SK-N-SH (cell line): ENCODE measurements around the gene RANBP10. TPM values are rescaled to one million over a fixed set of nuclear protein-coding genes. Genes with fewer than 3 reads are reported as not detected.

Experiments used
- CTCF ChIA-PET: fragments of 300-600, 350-600 bp; formaldehyde crosslinking; extraction: SDS; loops from one replicate; lab custom pipeline; 2021; lab: Yijun Ruan, JAX
- POLR2A ChIA-PET: fragments of 350-600 bp; sonication (Branson Sonifier 250); formaldehyde crosslinking; extraction: SDS; loops from one replicate; lab custom pipeline; 2020; ENCODE audit warnings: antibody characterized with exemption, inconsistent platforms; lab: Yijun Ruan, JAX
- DNase-seq: peaks from one replicate; pipeline ENCODE4 v3.0.0; 2012
- H2AFZ ChIP-seq: fragments of 200-600 bp; sonication (generic); 2 replicates; pipeline ENCODE4 v1.8.1; 2016; ENCODE audit warnings: antibody characterized with exemption, mild to moderate bottlenecking, low read depth
- H3F3A ChIP-seq: fragments of 200-600 bp; sonication (generic); replicated peaks from 2 replicates; pipeline ENCODE3; 2016; ENCODE audit warnings: antibody characterized with exemption, mild to moderate bottlenecking; ENCODE audit not compliant: insufficient read depth
- H3K27ac ChIP-seq, 2 experiments: fragments of 200-500 bp in 1 of 2; fragments of 200-600 bp in 1 of 2; sonication (Bioruptor generic) in 1 of 2; sonication (generic), shearing (Covaris generic) in 1 of 2; 2 replicates each; pipeline versions ENCODE4 v1.5.1 to v1.6.1; 2014 to 2016; ENCODE audit warnings: low read depth in 2 of 2, inconsistent platforms in 1 of 2, low read length in 1 of 2, mild to moderate bottlenecking in 1 of 2, mixed read lengths in 1 of 2
- H3K27me3 ChIP-seq: fragments of 200-600 bp; sonication (generic), shearing (Covaris generic); 2 replicates; pipeline ENCODE4 v1.6.1; 2016; ENCODE audit warnings: mixed run types; ENCODE audit not compliant: insufficient read depth
- H3K36me3 ChIP-seq, 2 experiments: fragments of 200-500 bp in 1 of 2; fragments of 200-600 bp in 1 of 2; sonication (Bioruptor generic) in 1 of 2; sonication (generic) in 1 of 2; replicated peaks in 1 of 2; 2 replicates each; pipeline versions ENCODE3 to v1.5.1; 2014 to 2016; ENCODE audit warnings: low read length in 1 of 2, mild to moderate bottlenecking in 1 of 2; ENCODE audit not compliant: insufficient read depth in 2 of 2, control insufficient read depth in 1 of 2
- H3K4me1 ChIP-seq, 2 experiments: fragments of 200-500 bp in 1 of 2; fragments of 200-600 bp in 1 of 2; sonication (Bioruptor generic) in 1 of 2; sonication (generic), shearing (Covaris generic) in 1 of 2; 2 replicates each; pipeline versions ENCODE4 v1.5.1 to v1.6.1; 2014 to 2016; ENCODE audit warnings: low read depth in 1 of 2, low read length in 1 of 2, mixed run types in 1 of 2; ENCODE audit not compliant: insufficient read depth in 2 of 2, control insufficient read depth in 1 of 2
- H3K4me2 ChIP-seq: fragments of 200-600 bp; sonication (generic), shearing (Covaris generic); 2 replicates; pipeline ENCODE4 v1.6.1; 2017; ENCODE audit warnings: mixed run types
- H3K4me3 ChIP-seq, 2 experiments: fragments of 200-500 bp in 1 of 2; fragments of 200-600 bp in 1 of 2; sonication (Bioruptor generic) in 1 of 2; sonication (generic), shearing (Covaris generic) in 1 of 2; 2 replicates each; pipeline versions ENCODE4 v1.5.1 to v1.8.1; 2014 to 2016; ENCODE audit warnings: low read depth in 2 of 2, inconsistent platforms in 1 of 2, low read length in 1 of 2, mild to moderate bottlenecking in 1 of 2, mixed read lengths in 1 of 2, moderate library complexity in 1 of 2
- H3K79me2 ChIP-seq: fragments of 200-600 bp; sonication (generic); 2 replicates; pipeline ENCODE4 v1.8.1; 2017; ENCODE audit warnings: mild to moderate bottlenecking; ENCODE audit not compliant: insufficient read depth
- H3K9ac ChIP-seq: fragments of 200-600 bp; sonication (generic); 2 replicates; pipeline ENCODE4 v1.6.1; 2017; ENCODE audit warnings: mixed run types
- H3K9me2 ChIP-seq: fragments of 200-600 bp; sonication (generic); 2 replicates; pipeline ENCODE4 v1.6.1; 2017; ENCODE audit warnings: mixed run types
- H3K9me3 ChIP-seq: fragments of 200-600 bp; sonication (generic); 2 replicates; pipeline ENCODE4 v1.6.1; 2017; ENCODE audit warnings: mixed run types, mild to moderate bottlenecking, moderate library complexity
- H4K20me1 ChIP-seq: fragments of 200-600 bp; sonication (generic); 2 replicates; pipeline ENCODE4 v1.6.1; 2017; ENCODE audit warnings: mild to moderate bottlenecking, mixed run types; ENCODE audit not compliant: insufficient read depth
- ELF1 ChIP-seq: IDR thresholded peaks from 2 replicates; pipeline ENCODE4 v1.4.0; 2012
- EZH2phosphoT487 ChIP-seq: fragments of 200-600 bp; sonication (generic); IDR thresholded peaks from 2 replicates; pipeline ENCODE4 v1.6.1; 2017; ENCODE audit warnings: low read depth, mixed run types, mild to moderate bottlenecking, antibody characterized with exemption, moderate library complexity, borderline replicate concordance
- FOXJ3 ChIP-seq: sonication (generic); formaldehyde crosslinking; IDR thresholded peaks from 2 replicates; pipeline ENCODE4 v1.5.1; 2020; ENCODE audit warnings: mild to moderate bottlenecking, missing genetic modification reagents
- FOXM1 ChIP-seq: IDR thresholded peaks from 2 replicates; pipeline ENCODE4 v1.4.0; 2012; ENCODE audit warnings: low read depth, mild to moderate bottlenecking
- MEF2A ChIP-seq: IDR thresholded peaks from 2 replicates; pipeline ENCODE4 v1.4.0; 2012; ENCODE audit warnings: low read depth, borderline replicate concordance
- MXI1 ChIP-seq: IDR thresholded peaks from 2 replicates; pipeline ENCODE4 v1.6.1; 2012; ENCODE audit warnings: mild to moderate bottlenecking, low read depth, low read length, improper control_type of control experiment
- NFIC ChIP-seq: IDR thresholded peaks from 2 replicates; pipeline ENCODE4 v1.4.0; 2012; ENCODE audit warnings: borderline replicate concordance
- RAD21 ChIP-seq: IDR thresholded peaks from 2 replicates; pipeline ENCODE4 v1.6.1; 2012; ENCODE audit warnings: mild to moderate bottlenecking, low read length
- RFX5 ChIP-seq: IDR thresholded peaks from 2 replicates; pipeline ENCODE4 v1.6.1; 2012; ENCODE audit warnings: mild to moderate bottlenecking, improper control_type of control experiment, low read length
- SIN3A ChIP-seq: IDR thresholded peaks from 2 replicates; pipeline ENCODE4 v1.6.1; 2012; ENCODE audit warnings: low read depth, mild to moderate bottlenecking, low read length, moderate library complexity, borderline replicate concordance
- SMC3 ChIP-seq: IDR thresholded peaks from 2 replicates; pipeline ENCODE4 v1.6.1; 2012; ENCODE audit warnings: low read depth, low read length, improper control_type of control experiment
- TAF1 ChIP-seq: IDR thresholded peaks from 2 replicates; pipeline ENCODE4 v1.6.1; 2012; ENCODE audit warnings: low read depth, mild to moderate bottlenecking, low read length, moderate library complexity, borderline replicate concordance
- TCF12 ChIP-seq: IDR thresholded peaks from 2 replicates; pipeline ENCODE4 v1.4.0; 2012
- TEAD4 ChIP-seq: IDR thresholded peaks from 2 replicates; pipeline ENCODE4 v1.4.0; 2012; ENCODE audit warnings: mild to moderate bottlenecking, borderline replicate concordance; ENCODE audit not compliant: insufficient read depth
- WGBS: methylation state at CpG from one replicate; pipeline ENCODE4 v1.1.6; 2017; ENCODE audit warnings: low lambda C conversion rate; 5-methylcytosine and 5-hydroxymethylcytosine counted together
- polyA plus RNA-seq, 3 experiments: library from polyadenylated mRNA; depleted of rRNA; stranded (reverse); fragments of >200 nt; gene quantifications; 2 replicates each; pipeline ENCODE4 v1.2.3, GENCODE V29; 2012
- TF ChIP-seq, protein P1 (sequence below): fragments of 150-350 bp; IDR thresholded peaks from 2 replicates; pipeline ENCODE4 v1.6.1; 2016; ENCODE audit warnings: mild to moderate bottlenecking, low read depth, low read length

The RANBP10 gene
- polyA plus RNA-seq, 1 of the 3 experiments (the other 2 are of a cell fraction), result 12.1 TPM

DNA sequence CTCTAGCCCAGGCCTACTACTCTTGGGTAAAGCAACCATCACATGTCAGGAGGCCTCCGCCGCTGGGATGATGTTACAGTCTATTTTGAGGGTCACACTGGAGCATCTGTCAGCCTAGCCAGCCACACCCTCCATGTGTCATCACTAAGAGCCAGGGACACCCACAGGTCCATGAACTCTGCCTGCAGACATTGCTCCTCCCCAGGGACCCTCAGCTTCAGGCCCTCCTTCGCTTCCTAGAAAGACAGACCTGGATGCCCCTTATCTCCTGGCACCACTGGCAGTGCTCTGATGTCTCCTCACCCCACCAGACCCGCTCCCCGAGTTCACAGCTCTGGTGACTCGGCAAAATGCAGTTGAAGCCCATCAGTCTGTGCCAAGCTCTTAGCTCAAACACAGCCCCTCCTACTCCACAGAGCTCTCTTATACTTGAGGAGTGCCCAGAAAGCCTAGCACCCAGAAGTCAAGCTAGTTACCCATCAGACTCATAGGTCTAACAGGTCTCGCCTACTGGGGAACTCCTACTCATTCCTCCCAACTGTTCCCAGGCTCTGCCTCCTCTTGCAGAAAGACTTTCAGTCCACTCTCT lies 5.9 kb downstream of the RANBP10 start:
- H3K4me1 ChIP-seq, result peaks cover 6 to 8% of the 10 kb centered on the region in 2 experiments; a peak in 1 of 4 replicates
- CTCF ChIA-PET, result interaction anchor here (0.6 to 6.3 kb wide), 5 partner anchors 13 to 156 kb away, joined by 3 to 42 read pairs (median 3); partner anchors contain the start of genes CARMIL2 and NRN1L
- H4K20me1 ChIP-seq, result no peaks in the 10 kb centered on the region; the same call in 1 of the 2 replicates
- peaks cover 78% of the 10 kb centered on the region for H3K79me2 ChIP-seq
- H3K9me3 ChIP-seq, result no peaks in the 10 kb centered on the region
- H3F3A ChIP-seq, result no peaks in the 10 kb centered on the region
- H3K4me3 ChIP-seq, result no peak overlapping the region
- TF ChIP-seq RFX5 (no peak), NFIC (no peak), SIN3A (no peak), RAD21 (no peak), FOXM1 (no peak), TAF1 (no peak)
- H3K36me3 ChIP-seq, result peaks cover 8% of the 10 kb centered on the region in 2 experiments
- WGBS, result 94% methylated on average over 6 of the region's 7 CpGs
- no peak for DNase-seq
- H3K9me2 ChIP-seq, result no peaks in the 10 kb centered on the region
- H3K4me2 ChIP-seq, result no peak overlapping the region
- no peaks in the 10 kb centered on the region for H3K27me3 ChIP-seq
- no peak overlapping the region for H3K27ac ChIP-seq
- POLR2A ChIA-PET, result no interaction called here
- no peak overlapping the region for H3K9ac ChIP-seq
- H2AFZ ChIP-seq, result no peak overlapping the region

DNA sequence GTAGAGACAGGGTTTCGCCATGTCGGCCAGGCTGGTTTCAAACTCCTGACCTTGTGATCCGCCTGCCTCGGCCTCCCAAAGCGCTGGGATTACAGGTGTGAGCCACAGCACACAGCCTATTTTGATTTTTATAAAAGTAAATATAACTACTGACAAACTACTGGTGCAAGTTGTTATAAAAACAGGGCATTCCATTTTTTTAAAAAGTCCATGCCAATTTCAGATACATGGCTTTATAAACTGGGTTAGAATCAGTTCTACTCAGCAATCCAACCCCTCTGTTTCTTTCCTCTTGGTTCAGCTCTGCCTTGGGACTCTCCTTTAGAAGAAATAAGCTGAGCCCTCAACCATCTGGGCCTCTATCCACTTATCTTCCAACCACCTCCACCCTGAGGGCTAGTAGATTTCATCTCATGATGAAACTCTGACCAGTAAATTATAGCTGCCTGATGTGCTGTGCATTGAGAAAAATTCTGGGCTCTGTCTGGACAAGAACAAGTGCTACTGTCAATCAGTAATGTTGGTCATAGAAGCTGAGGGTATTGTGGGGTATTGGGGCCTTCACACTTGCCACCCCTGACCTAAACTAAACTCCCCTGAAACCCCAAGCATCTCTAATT lies 10.2 kb downstream of the RANBP10 start:
- H3K4me2 ChIP-seq, result no peak overlapping the region
- WGBS, result 99% methylated on average over 5 of the region's 5 CpGs
- no peaks in the 10 kb centered on the region for H3K9me2 ChIP-seq
- POLR2A ChIA-PET, result interaction anchor here (0.7 kb wide), 1 partner anchor 400 kb away, joined by 3 read pairs; no protein-coding TSS in a partner anchor
- H2AFZ ChIP-seq, result no peak overlapping the region
- peaks cover 65% of the 10 kb centered on the region for H3K79me2 ChIP-seq
- no peaks in the 10 kb centered on the region for H3F3A ChIP-seq
- no peak overlapping the region for H3K4me3 ChIP-seq
- H3K27ac ChIP-seq, result no peak overlapping the region
- H3K4me1 ChIP-seq, result peaks cover 3 to 6% of the 10 kb centered on the region in 2 experiments; a peak in 1 of 4 replicates
- no peaks in the 10 kb centered on the region for H3K9me3 ChIP-seq
- TF ChIP-seq FOXJ3 (CRISPR knock-in tag) (no peak), MEF2A (no peak), ELF1 (no peak), EZH2phosphoT487 (no peak), MXI1 (no peak), TCF12 (no peak), SMC3 (no peak), TEAD4 (no peak)
- TF ChIP-seq, protein P1, sequence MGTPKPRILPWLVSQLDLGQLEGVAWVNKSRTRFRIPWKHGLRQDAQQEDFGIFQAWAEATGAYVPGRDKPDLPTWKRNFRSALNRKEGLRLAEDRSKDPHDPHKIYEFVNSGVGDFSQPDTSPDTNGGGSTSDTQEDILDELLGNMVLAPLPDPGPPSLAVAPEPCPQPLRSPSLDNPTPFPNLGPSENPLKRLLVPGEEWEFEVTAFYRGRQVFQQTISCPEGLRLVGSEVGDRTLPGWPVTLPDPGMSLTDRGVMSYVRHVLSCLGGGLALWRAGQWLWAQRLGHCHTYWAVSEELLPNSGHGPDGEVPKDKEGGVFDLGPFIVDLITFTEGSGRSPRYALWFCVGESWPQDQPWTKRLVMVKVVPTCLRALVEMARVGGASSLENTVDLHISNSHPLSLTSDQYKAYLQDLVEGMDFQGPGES, result no peak
- no peak for DNase-seq
- no peak overlapping the region for H3K9ac ChIP-seq
- CTCF ChIA-PET, result interaction anchor here (1.2 to 2.8 kb wide), 4 partner anchors 11 to 25 kb away, joined by 3 to 16 read pairs (median 4); partner anchors contain the start of gene TSNAXIP1
- no peaks in the 10 kb centered on the region for H3K36me3 ChIP-seq
- H4K20me1 ChIP-seq, result peaks cover under 1% of the 10 kb centered on the region; the same call in 1 of the 2 replicates
- H3K27me3 ChIP-seq, result no peaks in the 10 kb centered on the region
